Neutrophil (primary cell): ENCODE data around the gene SH3RF1.

ENCODE experiments used
- H3K27ac ChIP-seq: fragments of 200-600 bp; sonication (generic); 2 replicates; pipeline ENCODE4 v1.5.1; 2016; ENCODE audit warnings: mild to moderate bottlenecking, moderate library complexity
- H3K27me3 ChIP-seq: fragments of 200-600 bp; sonication (generic); 2 replicates; pipeline ENCODE4 v1.6.0; 2016; ENCODE audit warnings: mild to moderate bottlenecking
- H3K36me3 ChIP-seq: fragments of 200-600 bp; sonication (generic); 2 replicates; pipeline ENCODE4 v1.5.1; 2017
- H3K4me1 ChIP-seq, 2 experiments: fragments of 200-600 bp in 1 of 2; sonication (generic) in 1 of 2; 1 replicate in 1 of 2; 2 replicates in 1 of 2; pipeline versions ENCODE4 v1.5.1 to v1.6.1; 2013 to 2016; ENCODE audit warnings: low read depth in 1 of 2, low read length in 1 of 2, mild to moderate bottlenecking in 1 of 2, moderate library complexity in 1 of 2; ENCODE audit not compliant: control insufficient read depth in 1 of 2, insufficient read depth in 1 of 2
- H3K4me3 ChIP-seq, 2 experiments: fragments of 200-600 bp in 1 of 2; sonication (generic) in 1 of 2; 1 replicate in 1 of 2; 2 replicates in 1 of 2; pipeline ENCODE4 v1.5.1; 2013 to 2016; ENCODE audit warnings: low read depth in 1 of 2, low read length in 1 of 2, mild to moderate bottlenecking in 1 of 2, moderate library complexity in 1 of 2
- H3K9me3 ChIP-seq: fragments of 200-600 bp; sonication (generic); 2 replicates; pipeline ENCODE4 v1.5.1; 2016
- TF ChIP-seq, protein P1 (sequence below): fragments of 200-600 bp; sonication (generic); IDR thresholded peaks from 2 replicates; pipeline ENCODE4 v1.5.1; 2016; ENCODE audit warnings: antibody characterized with exemption

The SH3RF1 gene

DNA sequence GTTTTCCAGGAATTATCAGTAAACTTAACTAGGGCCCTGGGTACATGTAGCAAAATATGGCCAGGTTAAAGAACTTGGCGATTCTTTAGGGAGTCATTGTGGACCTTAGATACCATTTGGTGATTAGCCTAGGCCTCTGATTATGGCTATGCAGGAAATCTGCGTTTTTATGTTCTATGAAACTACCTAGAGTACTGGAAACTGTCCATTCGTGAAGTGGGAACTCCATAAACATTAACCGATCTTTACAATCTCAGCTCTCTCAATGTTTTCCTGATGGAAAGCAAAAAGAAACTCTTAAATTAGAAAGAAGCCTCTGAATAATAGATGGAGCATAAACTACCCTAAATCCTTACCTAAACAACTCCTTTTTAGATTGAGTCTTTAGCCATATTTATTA, 121.9 kb downstream of the SH3RF1 start:
- Histone ChIP-seq H3K4me3 (no peak overlapping the region), H3K27me3 (no peaks in the 10 kb centered on the region), H3K4me1 (no peaks in the 10 kb centered on the region), H3K27ac (no peak overlapping the region), H3K36me3 (peaks cover 5% of the 10 kb centered on the region), H3K9me3 (no peaks in the 10 kb centered on the region)
- TF ChIP-seq, protein P1, sequence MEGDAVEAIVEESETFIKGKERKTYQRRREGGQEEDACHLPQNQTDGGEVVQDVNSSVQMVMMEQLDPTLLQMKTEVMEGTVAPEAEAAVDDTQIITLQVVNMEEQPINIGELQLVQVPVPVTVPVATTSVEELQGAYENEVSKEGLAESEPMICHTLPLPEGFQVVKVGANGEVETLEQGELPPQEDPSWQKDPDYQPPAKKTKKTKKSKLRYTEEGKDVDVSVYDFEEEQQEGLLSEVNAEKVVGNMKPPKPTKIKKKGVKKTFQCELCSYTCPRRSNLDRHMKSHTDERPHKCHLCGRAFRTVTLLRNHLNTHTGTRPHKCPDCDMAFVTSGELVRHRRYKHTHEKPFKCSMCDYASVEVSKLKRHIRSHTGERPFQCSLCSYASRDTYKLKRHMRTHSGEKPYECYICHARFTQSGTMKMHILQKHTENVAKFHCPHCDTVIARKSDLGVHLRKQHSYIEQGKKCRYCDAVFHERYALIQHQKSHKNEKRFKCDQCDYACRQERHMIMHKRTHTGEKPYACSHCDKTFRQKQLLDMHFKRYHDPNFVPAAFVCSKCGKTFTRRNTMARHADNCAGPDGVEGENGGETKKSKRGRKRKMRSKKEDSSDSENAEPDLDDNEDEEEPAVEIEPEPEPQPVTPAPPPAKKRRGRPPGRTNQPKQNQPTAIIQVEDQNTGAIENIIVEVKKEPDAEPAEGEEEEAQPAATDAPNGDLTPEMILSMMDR: no peak

DNA sequence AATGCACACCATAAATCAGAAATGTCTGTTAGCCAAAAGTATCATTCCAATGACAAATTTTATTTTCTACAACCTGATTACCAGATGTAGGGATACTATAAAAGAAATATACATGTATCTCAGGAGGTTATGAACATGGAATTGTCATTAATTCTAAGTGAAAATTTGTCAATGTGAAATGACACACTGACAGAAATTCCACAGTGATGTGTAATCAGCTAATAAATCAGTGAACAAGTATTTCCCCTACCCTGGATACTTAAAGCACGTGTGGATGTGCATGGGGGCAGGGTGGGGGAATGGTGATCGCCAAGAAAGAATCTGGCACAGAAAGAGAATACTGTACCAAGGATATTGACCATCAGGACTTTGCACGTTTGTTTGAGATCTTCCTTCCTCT, 123.6 kb downstream of the SH3RF1 start:
- TF ChIP-seq, protein P1: no peak
- no peaks in the 10 kb centered on the region for H3K9me3 ChIP-seq
- no peak overlapping the region for H3K4me3 ChIP-seq
- H3K27ac ChIP-seq: no peak overlapping the region
- H3K27me3 ChIP-seq: no peaks in the 10 kb centered on the region
- no peaks in the 10 kb centered on the region for H3K4me1 ChIP-seq
- H3K36me3 ChIP-seq: no peaks in the 10 kb centered on the region

DNA sequence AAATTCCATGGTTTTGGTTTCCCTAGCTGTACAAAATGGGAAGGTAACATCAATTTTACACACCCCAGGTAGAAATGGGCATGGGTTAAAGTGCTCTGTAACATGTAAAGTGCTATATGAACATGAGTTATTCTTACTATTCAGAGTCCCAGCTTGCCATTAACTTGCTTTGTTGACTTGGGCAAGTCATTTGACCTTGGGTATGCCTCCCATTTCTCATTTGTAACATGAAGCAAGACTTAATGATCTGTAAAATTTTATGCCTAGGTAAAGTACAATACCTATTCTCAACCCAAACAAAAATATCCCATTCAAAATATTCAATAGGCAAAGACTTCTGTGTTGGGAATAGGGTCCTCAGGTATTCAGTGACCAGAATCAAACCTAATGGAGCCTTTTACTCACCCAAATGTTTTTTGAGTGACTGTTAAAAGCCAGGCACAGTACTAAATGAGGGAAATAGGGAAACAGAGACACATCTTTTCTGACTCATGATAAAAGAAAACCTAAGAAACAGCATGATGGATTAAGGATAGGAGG, 126.6 kb downstream of the SH3RF1 start:
- Histone ChIP-seq H3K27me3 (no peaks in the 10 kb centered on the region), H3K4me1 (no peaks in the 10 kb centered on the region), H3K9me3 (no peaks in the 10 kb centered on the region), H3K27ac (no peak overlapping the region), H3K36me3 (no peaks in the 10 kb centered on the region), H3K4me3 (no peak overlapping the region)
- TF ChIP-seq, protein P1: no peak

DNA sequence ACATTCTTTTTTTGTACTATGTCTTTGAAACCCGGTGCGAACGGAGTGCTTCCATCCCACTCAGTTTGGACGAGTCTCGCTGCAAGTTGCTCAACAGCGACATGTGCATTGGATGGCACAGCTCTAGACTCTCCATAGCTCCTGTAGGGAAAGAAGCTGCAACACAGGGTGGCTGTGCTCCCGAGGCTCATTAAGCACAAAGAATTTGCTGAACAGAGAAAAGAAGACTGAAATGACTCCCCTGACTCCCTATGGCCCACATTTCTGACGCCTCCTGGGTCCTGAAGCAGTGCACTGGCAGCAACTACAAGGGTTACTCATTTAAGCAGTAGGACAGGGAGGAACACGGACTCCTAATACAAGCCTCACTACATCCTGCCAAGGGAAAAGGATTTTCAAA, 127.4 kb downstream of the SH3RF1 start:
- TF ChIP-seq, protein P1: no peak
- Histone ChIP-seq H3K36me3 (no peaks in the 10 kb centered on the region), H3K27ac (no peak overlapping the region), H3K4me1 (no peaks in the 10 kb centered on the region), H3K27me3 (no peaks in the 10 kb centered on the region), H3K9me3 (no peaks in the 10 kb centered on the region), H3K4me3 (no peak overlapping the region)

DNA sequence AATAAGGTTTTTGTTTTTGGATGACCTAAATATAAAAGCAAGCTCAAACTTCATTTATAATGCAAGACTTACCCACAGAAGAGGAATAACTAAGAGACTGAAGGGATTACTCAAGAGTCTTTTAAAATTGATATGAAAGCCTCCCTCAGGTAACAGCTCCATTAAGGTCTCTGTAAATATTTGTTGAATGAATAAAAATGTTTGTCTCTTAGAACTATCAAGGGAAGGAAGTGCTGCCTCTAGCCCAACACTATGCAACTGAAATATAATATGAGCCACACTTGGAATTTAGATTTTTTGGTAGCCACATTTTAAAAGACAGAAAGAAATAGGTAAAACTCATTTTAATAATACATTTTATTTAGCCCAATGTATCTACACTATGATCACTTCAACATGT, 127.8 kb downstream of the SH3RF1 start:
- no peaks in the 10 kb centered on the region for H3K36me3 ChIP-seq
- no peaks in the 10 kb centered on the region for H3K4me1 ChIP-seq
- H3K27me3 ChIP-seq: no peaks in the 10 kb centered on the region
- H3K9me3 ChIP-seq: no peaks in the 10 kb centered on the region
- H3K27ac ChIP-seq: no peak overlapping the region
- TF ChIP-seq, protein P1: no peak
- no peak overlapping the region for H3K4me3 ChIP-seq

DNA sequence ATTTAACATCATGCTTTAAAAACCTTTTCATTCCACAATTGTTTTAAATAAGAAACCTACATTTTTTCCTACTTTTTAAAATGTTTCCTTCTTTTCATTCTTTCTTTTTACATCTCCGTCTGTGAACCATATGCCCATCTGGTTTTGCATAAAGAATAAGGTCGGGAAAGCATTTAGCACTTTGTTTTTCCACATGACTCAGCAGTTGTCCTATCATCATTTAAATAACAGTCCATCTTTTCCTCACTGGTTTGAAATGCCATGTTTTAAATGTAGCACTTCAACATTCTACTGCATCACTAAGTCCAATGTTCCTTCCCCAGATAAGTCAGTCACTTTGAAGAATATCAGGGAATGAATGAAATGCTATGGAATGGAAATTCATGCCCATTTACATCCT, 128.4 kb downstream of the SH3RF1 start:
- Histone ChIP-seq H3K9me3 (no peaks in the 10 kb centered on the region), H3K36me3 (no peaks in the 10 kb centered on the region), H3K4me1 (no peaks in the 10 kb centered on the region), H3K4me3 (no peak overlapping the region), H3K27ac (no peak overlapping the region), H3K27me3 (no peaks in the 10 kb centered on the region)
- TF ChIP-seq, protein P1: no peak
